ENCODE results near the gene SACM1L.

The SACM1L gene

GRCh38 chr3:45704301-45704943, 15.2 kb downstream of the SACM1L start:
- DNase-seq (ENCODE audit: low read depth): no peak
- H3K4me3 ChIP-seq (ENCODE audit: low read length): no peak overlapping the region
- TF ChIP-seq CTCF (IDR thresholded peaks at IDR 0.05; ENCODE audit: insufficient read depth, low read depth, low read length, missing control alignments): no peak

GRCh38 chr3:45705839-45706808, 16.9 kb downstream of the SACM1L start:
- TF ChIP-seq CTCF (IDR thresholded peaks at IDR 0.05; ENCODE audit: insufficient read depth, low read depth, low read length, missing control alignments): no peak
- no peak overlapping the region for H3K4me3 ChIP-seq (ENCODE audit: low read length)
- DNase-seq (ENCODE audit: low read depth): no peak

GRCh38 chr3:45711931-45712330, 22.7 kb downstream of the SACM1L start:
- no peak overlapping the region for H3K4me3 ChIP-seq (ENCODE audit: low read length)
- no peak for TF ChIP-seq CTCF (IDR thresholded peaks at IDR 0.05; ENCODE audit: insufficient read depth, low read depth, low read length, missing control alignments)
- no peak for DNase-seq (ENCODE audit: low read depth)

GRCh38 chr3:45712434-45713110, 23.4 kb downstream of the SACM1L start:
- H3K4me3 ChIP-seq (ENCODE audit: low read length): no peak overlapping the region
- DNase-seq (ENCODE audit: low read depth): no peak
- TF ChIP-seq CTCF (IDR thresholded peaks at IDR 0.05; ENCODE audit: insufficient read depth, low read depth, low read length, missing control alignments): no peak

GRCh38 chr3:45715945-45716344, 26.7 kb downstream of the SACM1L start:
- H3K4me3 ChIP-seq (ENCODE audit: low read length): no peak overlapping the region
- no peak for TF ChIP-seq CTCF (IDR thresholded peaks at IDR 0.05; ENCODE audit: insufficient read depth, low read depth, low read length, missing control alignments)
- no peak for DNase-seq (ENCODE audit: low read depth)

- DNase-seq (ENCODE audit: low read depth): no peak
- H3K4me3 ChIP-seq (ENCODE audit: low read length): no peak overlapping the region
- TF ChIP-seq CTCF (IDR thresholded peaks at IDR 0.05; ENCODE audit: insufficient read depth, low read depth, low read length, missing control alignments): no peak
These were observed 27.7 kb downstream of the SACM1L start for GRCh38 chr3:45716790-45717336.
